Pancreas (tissue), 10 donors: ENCODE measurements around the gene LORICRIN. TPM values are rescaled to one million over a fixed set of nuclear protein-coding genes. Genes with fewer than 3 reads are reported as not detected.
"Not testable (repeated sequence)": the region's sequence is repeated elsewhere in the genome, so short reads cannot be mapped to it uniquely, and the experiment has no call there.

Source experiments
- ATAC-seq, 4 donors: fragments of 200-7000 bp; cut with Tn5 transposase; one replicate each; pipeline versions ENCODE4 v1.8.0 to v1.9.1; 2020; ENCODE audit warnings: mild to moderate bottlenecking in 4 of 4, moderate library complexity in 4 of 4
- DNase-seq, 6 donors: peaks; one replicate each; pipeline ENCODE4 v3.0.0-alpha.2; 2020
- FAIRE-seq: peaks from 2 replicates; lab custom pipeline; 2012; peaks lifted over from hg19 to GRCh38; lab: Jason Lieb, UNC
- H3K27ac ChIP-seq, 4 donors: fragments of 200-600 bp; sonication (generic); 1 replicate in 3 of 4; 2 replicates in 1 of 4; pipeline versions ENCODE4 v1.5.0 to v1.8.0; 2020
- H3K27me3 ChIP-seq, 4 donors: fragments of 200-600 bp; one replicate each; pipeline ENCODE4 v1.8.0; 2021
- H3K36me3 ChIP-seq, 3 donors: fragments of 200-600 bp; sonication (generic) in 1 of 3; one replicate each; pipeline versions ENCODE4 v1.5.0 to v1.8.0; 2020 to 2021
- H3K4me1 ChIP-seq, 3 donors: fragments of 200-600 bp; one replicate each; pipeline ENCODE4 v1.8.0; 2021
- H3K4me3 ChIP-seq, 4 donors: fragments of 200-600 bp; sonication (generic) in 2 of 4; one replicate each; pipeline versions ENCODE4 v1.5.0 to v1.8.0; 2020 to 2021
- H3K9me3 ChIP-seq, 4 donors: fragments of 200-600 bp; one replicate each; pipeline ENCODE4 v1.8.0; 2021
- CTCF ChIP-seq, 4 donors: fragments of 200-600 bp; sonication (generic) in 3 of 4; IDR thresholded peaks; one replicate each; pipeline versions ENCODE4 v1.5.0 to v1.8.0; 2021; ENCODE audit warnings: antibody characterized with exemption in 4 of 4
- WGBS, 2 donors: extraction: QIAGEN DNeasy Blood & Tissue Kit; methylation state at CpG; one replicate each; pipeline ENCODE4 v1.1.7; 2013; 5-methylcytosine and 5-hydroxymethylcytosine counted together
- intact Hi-C, 3 donors: fragments of 100-400 bp; cut with DNase I; formaldehyde crosslinking; loops; one replicate each; pipeline versions ENCODE4 v1.11.1 to v1.14.2; 2022
- polyA plus RNA-seq, 2 donors: library from polyadenylated mRNA; stranded (reverse); fragments of 200-250 nt; gene quantifications; one replicate each; pipeline ENCODE4 v1.2.3, GENCODE V29; 2013
- total RNA-seq, 6 donors: library from RNA; stranded (reverse); fragmentation: NEBNext Ultra II Directional in 4 of 6; extraction: Animal tissue kit (Norgen Biotek cat#: 25700) in 4 of 6; gene quantifications; one replicate each; pipeline versions ENCODE4 v1.2.1 to v1.2.4, GENCODE V29; 2021 to 2023
- donor health status: healthy with polysubstance abuse.
- donor health status: DM: no; HTN: no; CAD: no; lungs with moderate emphysema.
- donor health status: DM: no; HTN: no; CAD: no.
- donor health status: control.
- donor health status: control.
- donor health status: Bipolar disorder and iron deficiency.
- donor health status: DM: yes; HTN: yes; CAD: no.
- donor health status: DM: no; HTN: no; CAD: no.
- donor health status: DM: no; HTN: no; CAD: no.
- donor health status: DM: yes; HTN: yes; CAD: no.

The LORICRIN gene
- total and polyA plus RNA-seq, 8 donors = not detected

GRCh38 chr1:153228491-153228890, 31.0 kb upstream of the LORICRIN start:
- Histone ChIP-seq H3K4me3 (no peak overlapping the region), H3K36me3 (no peaks in the 10 kb centered on the region), H3K27me3 (peaks cover 0 to 4% (median 0%) of the 10 kb centered on the region in 4 donors), H3K4me1 (no peaks in the 10 kb centered on the region), H3K9me3 (no peaks in the 10 kb centered on the region), H3K27ac (no peak overlapping the region)
- no peak for TF ChIP-seq CTCF (IDR thresholded peaks at IDR 0.05)
- intact Hi-C loops = no loop called here
- no peak for DNase-seq
- ATAC-seq = no peak
- FAIRE-seq = no peak
- WGBS, 2 donors = 52 to 56% methylated on average over 1 of the region's 1 CpG

GRCh38 chr1:153229076-153229829, 30.2 kb upstream of the LORICRIN start:
- H3K4me3 ChIP-seq, H3K27me3 ChIP-seq, intact Hi-C loops, H3K4me1 ChIP-seq, H3K36me3 ChIP-seq, H3K27ac ChIP-seq, FAIRE-seq, H3K9me3 ChIP-seq: not testable (repeated sequence)
- ATAC-seq (peak in 3 of 4 donors; percentile 58 to 78 (median 64)), DNase-seq (peak in 2 of 6 donors; percentile 13 to 29)
- peak; percentile 13 to 39 (median 28) for TF ChIP-seq CTCF (IDR thresholded peaks at IDR 0.05)
- WGBS, 2 donors = 40 to 42% methylated on average over 12 of the region's 12 CpGs

- FAIRE-seq (no peak), ATAC-seq (peak in 1 of 4 donors; percentile 46), DNase-seq (no peak)
- no peaks in the 10 kb centered on the region for H3K36me3 ChIP-seq
- H3K9me3 ChIP-seq = no peaks in the 10 kb centered on the region
- 80 to 81% methylated on average over 4 of the region's 4 CpGs for WGBS, 2 donors
- no peak overlapping the region for H3K27ac ChIP-seq
- no peak overlapping the region for H3K4me3 ChIP-seq
- no peaks in the 10 kb centered on the region for H3K4me1 ChIP-seq
- intact Hi-C loops = no loop called here
- TF ChIP-seq CTCF (IDR thresholded peaks at IDR 0.05) = no peak
- peaks cover 0 to 4% (median 0%) of the 10 kb centered on the region in 4 donors for H3K27me3 ChIP-seq
Measured at GRCh38 chr1:153231363-153231762, 28.1 kb upstream of the LORICRIN start.

GRCh38 chr1:153231785-153232184, 27.7 kb upstream of the LORICRIN start:
- 55 to 65% methylated on average over 2 of the region's 2 CpGs for WGBS, 2 donors
- Histone ChIP-seq H3K4me3 (no peak overlapping the region), H3K36me3 (no peaks in the 10 kb centered on the region), H3K9me3 (no peaks in the 10 kb centered on the region), H3K27me3 (peaks cover 0 to 4% (median 0%) of the 10 kb centered on the region in 4 donors), H3K4me1 (no peaks in the 10 kb centered on the region), H3K27ac (no peak overlapping the region)
- ATAC-seq (no peak), FAIRE-seq (no peak), DNase-seq (no peak)
- no peak for TF ChIP-seq CTCF (IDR thresholded peaks at IDR 0.05)
- intact Hi-C loops = no loop called here

GRCh38 chr1:153232553-153232952, 26.9 kb upstream of the LORICRIN start:
- no peak for FAIRE-seq
- Histone ChIP-seq H3K36me3 (no peaks in the 10 kb centered on the region), H3K4me3 (no peak overlapping the region), H3K4me1 (no peaks in the 10 kb centered on the region), H3K27me3 (peaks cover 0 to under 1% (median 0%) of the 10 kb centered on the region in 4 donors), H3K9me3 (no peaks in the 10 kb centered on the region), H3K27ac (no peak overlapping the region)
- intact Hi-C loops = no loop called here
- DNase-seq = no peak
- WGBS, 2 donors = 58 to 68% methylated on average over 3 of the region's 3 CpGs
- ATAC-seq = no peak
- no peak for TF ChIP-seq CTCF (IDR thresholded peaks at IDR 0.05)
